Measurements from ENCODE around the gene ANGEL1. TPM values are rescaled to one million over a fixed set of nuclear protein-coding genes. Genes with fewer than 3 reads are reported as not detected.

ANGEL1 gene
- total and polyA plus RNA-seq, 2 experiments from 2014 or later, result 5.3 to 31.6 TPM

DNA sequence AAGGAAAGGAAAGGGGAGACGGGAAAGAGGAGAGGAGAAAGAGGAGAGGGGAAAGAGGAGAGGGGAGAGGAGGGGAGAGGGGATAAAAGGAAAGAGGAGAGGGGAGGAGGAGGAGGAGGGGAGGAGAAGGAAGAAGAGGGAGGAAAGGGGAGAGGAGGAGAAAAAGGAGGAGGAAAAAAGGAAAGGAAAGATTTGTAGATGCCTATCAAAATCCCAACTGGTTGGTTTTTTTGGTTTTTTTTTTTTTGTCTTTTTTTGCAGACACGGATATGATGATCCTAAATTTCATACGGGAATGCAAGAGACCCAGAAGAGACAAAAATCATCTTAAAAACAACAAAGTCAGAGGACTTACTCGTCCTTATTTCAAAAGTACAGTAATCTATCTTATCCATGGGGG, 19.4 kb downstream of the ANGEL1 start (continued):
- TF ChIP-seq, protein P1, sequence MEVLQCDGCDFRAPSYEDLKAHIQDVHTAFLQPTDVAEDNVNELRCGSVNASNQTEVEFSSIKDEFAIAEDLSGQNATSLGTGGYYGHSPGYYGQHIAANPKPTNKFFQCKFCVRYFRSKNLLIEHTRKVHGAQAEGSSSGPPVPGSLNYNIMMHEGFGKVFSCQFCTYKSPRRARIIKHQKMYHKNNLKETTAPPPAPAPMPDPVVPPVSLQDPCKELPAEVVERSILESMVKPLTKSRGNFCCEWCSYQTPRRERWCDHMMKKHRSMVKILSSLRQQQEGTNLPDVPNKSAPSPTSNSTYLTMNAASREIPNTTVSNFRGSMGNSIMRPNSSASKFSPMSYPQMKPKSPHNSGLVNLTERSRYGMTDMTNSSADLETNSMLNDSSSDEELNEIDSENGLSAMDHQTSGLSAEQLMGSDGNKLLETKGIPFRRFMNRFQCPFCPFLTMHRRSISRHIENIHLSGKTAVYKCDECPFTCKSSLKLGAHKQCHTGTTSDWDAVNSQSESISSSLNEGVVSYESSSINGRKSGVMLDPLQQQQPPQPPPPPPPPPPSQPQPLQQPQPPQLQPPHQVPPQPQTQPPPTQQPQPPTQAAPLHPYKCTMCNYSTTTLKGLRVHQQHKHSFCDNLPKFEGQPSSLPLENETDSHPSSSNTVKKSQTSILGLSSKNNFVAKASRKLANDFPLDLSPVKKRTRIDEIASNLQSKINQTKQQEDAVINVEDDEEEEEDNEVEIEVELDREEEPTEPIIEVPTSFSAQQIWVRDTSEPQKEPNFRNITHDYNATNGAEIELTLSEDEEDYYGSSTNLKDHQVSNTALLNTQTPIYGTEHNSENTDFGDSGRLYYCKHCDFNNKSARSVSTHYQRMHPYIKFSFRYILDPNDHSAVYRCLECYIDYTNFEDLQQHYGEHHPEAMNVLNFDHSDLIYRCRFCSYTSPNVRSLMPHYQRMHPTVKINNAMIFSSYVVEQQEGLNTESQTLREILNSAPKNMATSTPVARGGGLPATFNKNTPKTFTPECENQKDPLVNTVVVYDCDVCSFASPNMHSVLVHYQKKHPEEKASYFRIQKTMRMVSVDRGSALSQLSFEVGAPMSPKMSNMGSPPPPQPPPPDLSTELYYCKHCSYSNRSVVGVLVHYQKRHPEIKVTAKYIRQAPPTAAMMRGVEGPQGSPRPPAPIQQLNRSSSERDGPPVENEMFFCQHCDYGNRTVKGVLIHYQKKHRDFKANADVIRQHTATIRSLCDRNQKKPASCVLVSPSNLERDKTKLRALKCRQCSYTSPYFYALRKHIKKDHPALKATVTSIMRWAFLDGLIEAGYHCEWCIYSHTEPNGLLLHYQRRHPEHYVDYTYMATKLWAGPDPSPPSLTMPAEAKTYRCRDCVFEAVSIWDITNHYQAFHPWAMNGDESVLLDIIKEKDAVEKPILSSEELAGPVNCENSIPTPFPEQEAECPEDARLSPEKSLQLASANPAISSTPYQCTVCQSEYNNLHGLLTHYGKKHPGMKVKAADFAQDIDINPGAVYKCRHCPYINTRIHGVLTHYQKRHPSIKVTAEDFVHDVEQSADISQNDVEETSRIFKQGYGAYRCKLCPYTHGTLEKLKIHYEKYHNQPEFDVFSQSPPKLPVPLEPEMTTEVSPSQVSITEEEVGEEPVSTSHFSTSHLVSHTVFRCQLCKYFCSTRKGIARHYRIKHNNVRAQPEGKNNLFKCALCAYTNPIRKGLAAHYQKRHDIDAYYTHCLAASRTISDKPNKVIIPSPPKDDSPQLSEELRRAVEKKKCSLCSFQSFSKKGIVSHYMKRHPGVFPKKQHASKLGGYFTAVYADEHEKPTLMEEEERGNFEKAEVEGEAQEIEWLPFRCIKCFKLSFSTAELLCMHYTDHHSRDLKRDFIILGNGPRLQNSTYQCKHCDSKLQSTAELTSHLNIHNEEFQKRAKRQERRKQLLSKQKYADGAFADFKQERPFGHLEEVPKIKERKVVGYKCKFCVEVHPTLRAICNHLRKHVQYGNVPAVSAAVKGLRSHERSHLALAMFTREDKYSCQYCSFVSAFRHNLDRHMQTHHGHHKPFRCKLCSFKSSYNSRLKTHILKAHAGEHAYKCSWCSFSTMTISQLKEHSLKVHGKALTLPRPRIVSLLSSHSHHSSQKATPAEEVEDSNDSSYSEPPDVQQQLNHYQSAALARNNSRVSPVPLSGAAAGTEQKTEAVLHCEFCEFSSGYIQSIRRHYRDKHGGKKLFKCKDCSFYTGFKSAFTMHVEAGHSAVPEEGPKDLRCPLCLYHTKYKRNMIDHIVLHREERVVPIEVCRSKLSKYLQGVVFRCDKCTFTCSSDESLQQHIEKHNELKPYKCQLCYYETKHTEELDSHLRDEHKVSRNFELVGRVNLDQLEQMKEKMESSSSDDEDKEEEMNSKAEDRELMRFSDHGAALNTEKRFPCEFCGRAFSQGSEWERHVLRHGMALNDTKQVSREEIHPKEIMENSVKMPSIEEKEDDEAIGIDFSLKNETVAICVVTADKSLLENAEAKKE (CRISPR knock-in tag; IDR thresholded peaks at IDR 0.05), result no peak
- no peak for TF ChIP-seq CREB1 (CRISPR knock-in tag; IDR thresholded peaks at IDR 0.05; ENCODE audit: low read depth)
- TF ChIP-seq EZH2 (IDR thresholded peaks at IDR 0.05; ENCODE audit: low read depth, unreplicated experiment), result no peak
- TF ChIP-seq ZNF114 (CRISPR knock-in tag; IDR thresholded peaks at IDR 0.05), result no peak
- TF ChIP-seq, protein P2, sequence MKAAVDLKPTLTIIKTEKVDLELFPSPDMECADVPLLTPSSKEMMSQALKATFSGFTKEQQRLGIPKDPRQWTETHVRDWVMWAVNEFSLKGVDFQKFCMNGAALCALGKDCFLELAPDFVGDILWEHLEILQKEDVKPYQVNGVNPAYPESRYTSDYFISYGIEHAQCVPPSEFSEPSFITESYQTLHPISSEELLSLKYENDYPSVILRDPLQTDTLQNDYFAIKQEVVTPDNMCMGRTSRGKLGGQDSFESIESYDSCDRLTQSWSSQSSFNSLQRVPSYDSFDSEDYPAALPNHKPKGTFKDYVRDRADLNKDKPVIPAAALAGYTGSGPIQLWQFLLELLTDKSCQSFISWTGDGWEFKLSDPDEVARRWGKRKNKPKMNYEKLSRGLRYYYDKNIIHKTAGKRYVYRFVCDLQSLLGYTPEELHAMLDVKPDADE (IDR thresholded peaks at IDR 0.05), result no peak
- TF ChIP-seq JUNB (IDR thresholded peaks at IDR 0.05; ENCODE audit: unreplicated experiment), result no peak

DNA sequence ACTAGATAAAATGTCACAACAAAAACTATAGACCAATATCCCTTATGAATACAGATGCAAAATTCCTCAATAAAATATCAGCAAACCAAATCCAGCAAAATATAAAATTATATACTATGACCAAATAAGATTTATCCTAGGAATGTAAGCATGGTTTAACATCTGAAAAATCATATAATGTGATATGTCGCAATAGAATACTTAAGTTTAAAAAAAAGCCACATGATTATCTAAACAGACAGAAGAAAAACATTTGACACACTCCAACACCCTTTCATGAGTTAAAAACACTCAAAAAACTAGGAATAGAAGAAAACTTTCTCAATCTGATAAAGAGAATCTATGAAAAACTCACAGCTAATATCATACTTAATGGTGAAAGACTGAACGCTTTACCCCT, 20.3 kb downstream of the ANGEL1 start:
- Mint-ChIP-seq H3K4me1 (no peaks in the 10 kb centered on the region), H3K9me3 (no peaks in the 10 kb centered on the region), H3K27me3 (ENCODE audit: insufficient read depth, low read depth, poor library complexity) (peaks cover 4% of the 10 kb centered on the region), H3K27ac (no peak overlapping the region), H3K4me3 (no peak overlapping the region), H3K36me3 (ENCODE audit: low read depth) (peaks cover 46% of the 10 kb centered on the region)
- H3K9me2 ChIP-seq (ENCODE audit: insufficient read depth), result no peaks in the 10 kb centered on the region
- H3K36me3 ChIP-seq (ENCODE audit: insufficient read depth), result peaks cover 16% of the 10 kb centered on the region
- no peak overlapping the region for H3K27ac ChIP-seq (ENCODE audit: low read depth)
- no peak overlapping the region for H3K4me2 ChIP-seq
- no peaks in the 10 kb centered on the region for H3K27me3 ChIP-seq (ENCODE audit: insufficient read depth)
- H3K4me1 ChIP-seq (ENCODE audit: insufficient read depth), result no peaks in the 10 kb centered on the region
- no peak overlapping the region for H3K4me3 ChIP-seq
- peaks cover 3% of the 10 kb centered on the region; the same call in 1 of the 2 replicates for H4K20me1 ChIP-seq (replicated peaks; ENCODE audit: insufficient read depth)
- no peaks in the 10 kb centered on the region for H3K79me2 ChIP-seq (replicated peaks; ENCODE audit: insufficient read depth)
- no peak overlapping the region for H2AFZ ChIP-seq
- ATAC-seq (no peak), DNase-seq (ENCODE audit: low spot score) (no peak)
- no peaks in the 10 kb centered on the region for H3F3A ChIP-seq (replicated peaks; ENCODE audit: low read depth)
- no peak for TF ChIP-seq EZH2 (IDR thresholded peaks at IDR 0.05; ENCODE audit: low read depth, unreplicated experiment)
- TF ChIP-seq, protein P1 (CRISPR knock-in tag; IDR thresholded peaks at IDR 0.05), result no peak
